NCI-H2171 treated with DMSO at 0.1 percent for 48 hours (cell line): ENCODE measurements around the gene IL17B.
"Not testable (repeated sequence)": the region's sequence is repeated elsewhere in the genome, so short reads cannot be mapped to it uniquely, and the experiment has no call there.

Experiments
- DNase-seq: peaks from one replicate; lab custom pipeline; 2025; lab: John Stamatoyannopoulos, UW

Gene IL17B

DNA sequence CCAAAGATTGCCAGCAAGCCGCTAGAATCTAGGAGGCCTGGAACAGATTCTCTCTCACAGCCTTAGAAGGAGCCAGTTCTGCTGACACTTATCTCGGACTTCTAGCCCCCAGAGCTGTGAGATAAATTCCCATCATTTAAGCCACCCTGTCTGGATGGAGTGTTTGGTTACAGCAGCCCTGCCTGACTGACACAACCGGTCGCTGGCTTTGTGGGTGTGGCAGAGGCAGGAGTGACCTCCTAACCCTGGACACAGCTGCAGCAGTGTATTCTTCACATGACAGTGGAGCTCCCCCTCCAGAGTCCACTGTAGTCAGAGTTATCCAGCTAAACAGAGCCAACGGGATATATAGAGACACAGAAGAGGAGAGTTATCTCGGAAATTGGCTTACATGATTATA lies 21.2 kb upstream of the IL17B start:
- no peak for DNase-seq

GRCh38 chr5:149399775-149400174 lies 20.7 kb upstream of the IL17B start:
- no peak for DNase-seq

DNA sequence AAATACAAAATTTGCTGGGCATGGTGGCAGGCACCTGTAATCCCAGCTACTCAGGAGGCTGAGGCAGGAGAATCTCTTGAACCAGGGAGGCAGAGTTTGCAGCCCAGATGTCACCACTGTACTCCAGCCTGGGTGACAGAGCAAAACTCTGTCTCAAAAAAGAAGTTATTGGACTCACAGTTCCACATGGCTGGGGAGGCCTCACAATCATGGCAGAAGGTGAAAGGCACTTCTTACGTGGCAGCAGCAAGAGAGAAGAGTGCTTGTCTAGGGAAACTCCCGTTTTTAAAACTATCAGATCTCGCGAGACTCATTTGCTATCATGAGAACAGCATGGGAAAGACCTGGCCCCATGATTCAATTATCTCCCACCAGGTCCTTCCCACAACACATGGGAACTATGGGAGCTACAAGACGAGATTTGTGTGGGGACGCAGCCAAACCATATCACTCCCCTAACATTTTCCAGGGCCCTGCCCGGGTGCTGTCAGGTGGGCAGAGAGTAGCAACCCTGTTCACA lies 19.7 kb upstream of the IL17B start:
- not testable (repeated sequence) for DNase-seq

DNA sequence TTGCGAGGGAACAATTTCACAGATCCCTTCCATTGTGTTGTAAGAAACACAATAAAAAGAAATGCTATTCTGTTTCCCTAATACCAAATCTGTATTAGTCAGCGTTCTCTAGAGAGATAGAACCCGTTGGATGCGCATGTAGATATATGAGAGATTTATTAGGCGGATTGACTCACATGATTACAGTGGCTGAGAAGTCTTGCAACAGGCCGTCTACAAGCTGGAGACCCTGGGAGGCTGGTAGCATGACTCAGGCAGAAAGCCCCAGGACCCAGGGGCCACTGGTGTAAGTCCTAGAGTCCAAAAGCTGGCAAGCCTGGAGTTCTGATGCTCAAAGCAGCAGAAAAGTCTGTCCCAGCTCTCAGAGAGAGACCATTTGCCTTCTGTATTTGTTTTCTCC lies 18.4 kb upstream of the IL17B start:
- DNase-seq: no peak

DNA sequence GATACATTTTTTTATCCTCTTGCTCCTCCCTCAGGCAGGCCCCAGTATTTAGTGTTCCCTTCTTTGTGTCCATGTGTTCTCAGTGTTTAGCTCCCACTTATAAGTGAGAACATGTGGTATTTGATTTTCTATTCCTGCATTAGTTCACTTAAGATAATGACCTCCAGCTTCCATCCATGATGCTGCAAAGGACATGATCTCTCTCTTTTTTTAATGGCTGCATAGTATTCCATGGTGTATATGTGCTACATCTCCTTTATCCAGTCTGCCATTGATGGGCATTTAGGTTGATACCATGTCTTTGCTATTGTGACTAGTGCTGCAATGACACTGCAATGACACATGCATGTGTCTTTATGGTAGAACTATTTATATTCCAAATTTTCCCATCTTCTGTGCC lies 15.9 kb upstream of the IL17B start:
- DNase-seq: not testable (repeated sequence)

DNA sequence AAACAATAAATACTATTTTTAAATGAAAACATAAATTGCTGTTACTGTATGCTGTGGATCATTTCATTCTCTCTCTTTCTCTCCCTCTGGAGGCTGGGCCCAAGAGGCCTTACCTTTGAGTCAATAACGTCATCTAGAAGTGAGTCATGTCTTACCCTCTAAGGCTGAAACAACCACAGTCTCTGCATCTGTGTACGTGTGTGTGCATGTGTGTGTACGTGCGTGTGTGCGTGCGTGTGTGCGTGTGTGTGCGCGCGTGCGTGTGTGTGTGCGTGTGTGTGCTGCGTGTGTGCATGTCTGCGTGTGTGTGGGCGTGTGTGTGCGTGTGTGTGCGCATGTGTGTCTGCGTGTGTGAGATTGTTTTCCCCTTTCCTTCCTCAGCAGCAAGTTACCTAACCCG lies 13.6 kb upstream of the IL17B start:
- no peak for DNase-seq

DNA sequence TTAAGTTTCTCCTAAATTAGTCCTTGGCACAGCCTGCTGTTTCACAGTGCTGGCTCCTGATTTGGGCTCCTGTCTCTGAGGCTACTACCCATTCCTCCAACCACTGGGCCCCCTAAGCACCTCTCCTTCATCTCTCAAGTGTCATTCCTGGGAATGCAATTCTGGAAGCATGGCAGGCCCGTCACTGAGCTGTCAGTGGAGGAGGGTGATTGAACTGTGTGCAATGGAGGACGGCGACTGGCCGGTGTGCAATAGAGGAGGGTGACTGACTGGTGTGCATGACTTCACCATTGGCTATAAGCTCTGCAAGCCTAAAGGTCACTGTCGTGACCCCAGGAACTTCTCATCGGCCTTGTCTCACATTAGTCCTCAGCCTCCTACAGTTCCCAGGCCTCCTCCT lies 12.4 kb upstream of the IL17B start:
- DNase-seq: no peak

DNA sequence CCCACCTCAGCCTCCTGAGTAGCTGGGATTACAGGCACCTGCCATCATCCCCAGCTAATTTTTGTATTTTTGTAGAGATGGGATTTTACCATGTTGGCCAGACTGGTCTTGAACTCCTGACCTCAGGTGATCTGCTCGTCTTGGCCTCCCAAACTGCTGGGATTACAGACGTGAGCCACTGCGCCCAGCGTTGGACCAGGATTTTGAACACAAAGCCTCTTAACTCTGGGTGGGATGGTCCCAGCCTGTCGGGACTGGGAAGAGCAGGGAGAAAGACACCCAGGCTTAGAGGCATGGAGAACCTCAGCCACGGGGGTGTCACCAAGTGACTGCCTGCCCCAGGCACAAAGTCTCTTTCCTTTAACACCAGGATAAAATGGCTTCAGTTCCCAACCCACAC lies 12.0 kb upstream of the IL17B start:
- not testable (repeated sequence) for DNase-seq

GRCh38 chr5:149389552-149390495 lies 10.7 kb upstream of the IL17B start:
- DNase-seq: no peak

DNA sequence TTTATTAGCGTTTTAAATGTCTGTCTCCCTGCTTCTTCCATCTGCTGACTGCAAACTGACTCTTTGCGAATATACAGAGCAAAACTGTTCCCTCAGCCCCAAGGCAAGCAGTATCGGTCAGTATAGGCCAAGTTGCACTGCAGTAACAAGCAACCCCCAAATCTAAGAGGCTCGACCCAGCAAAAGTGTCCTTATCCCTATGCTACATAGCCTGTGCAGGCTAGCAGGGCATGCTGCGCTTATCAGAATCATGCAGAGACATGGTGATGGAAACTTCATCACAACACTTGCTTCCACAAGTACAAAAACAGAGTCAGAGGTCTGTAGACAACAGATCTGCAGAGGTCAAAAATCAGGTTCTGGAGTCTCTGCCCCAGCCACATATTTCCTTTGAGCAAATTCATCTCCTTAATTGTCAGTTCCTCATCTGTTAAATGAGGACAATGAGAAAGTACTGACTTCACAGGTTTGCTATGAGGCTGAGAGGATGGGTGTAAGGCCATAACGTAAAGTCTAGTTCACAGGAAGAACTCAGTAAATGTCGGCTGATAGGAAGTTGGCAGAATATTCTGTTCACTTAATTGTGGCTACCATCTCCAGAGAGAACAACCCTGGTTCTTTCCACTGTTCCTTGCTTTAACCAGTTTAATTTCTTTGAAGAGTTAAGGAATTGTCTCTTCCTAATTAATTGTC lies 9.6 kb upstream of the IL17B start:
- DNase-seq: no peak

DNA sequence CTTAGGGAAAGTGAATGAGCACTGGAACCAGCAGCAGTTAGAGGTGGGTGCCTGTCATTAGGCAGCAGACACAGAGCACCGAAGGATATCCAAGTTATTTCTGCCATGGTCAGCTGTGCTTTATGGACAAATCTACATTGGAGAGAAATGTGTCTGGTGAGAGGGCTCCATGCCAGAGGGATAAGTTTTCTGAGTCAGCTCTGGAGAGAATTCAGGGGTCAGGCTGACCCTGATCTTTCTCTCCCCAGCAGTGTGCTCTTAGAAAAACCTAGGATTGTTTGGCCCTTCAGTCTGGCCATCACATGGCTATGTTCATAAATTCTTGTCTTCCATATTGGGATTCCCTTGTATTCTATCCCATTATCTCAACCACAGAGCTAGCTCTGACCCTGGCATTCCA lies 8.9 kb upstream of the IL17B start:
- no peak for DNase-seq

DNA sequence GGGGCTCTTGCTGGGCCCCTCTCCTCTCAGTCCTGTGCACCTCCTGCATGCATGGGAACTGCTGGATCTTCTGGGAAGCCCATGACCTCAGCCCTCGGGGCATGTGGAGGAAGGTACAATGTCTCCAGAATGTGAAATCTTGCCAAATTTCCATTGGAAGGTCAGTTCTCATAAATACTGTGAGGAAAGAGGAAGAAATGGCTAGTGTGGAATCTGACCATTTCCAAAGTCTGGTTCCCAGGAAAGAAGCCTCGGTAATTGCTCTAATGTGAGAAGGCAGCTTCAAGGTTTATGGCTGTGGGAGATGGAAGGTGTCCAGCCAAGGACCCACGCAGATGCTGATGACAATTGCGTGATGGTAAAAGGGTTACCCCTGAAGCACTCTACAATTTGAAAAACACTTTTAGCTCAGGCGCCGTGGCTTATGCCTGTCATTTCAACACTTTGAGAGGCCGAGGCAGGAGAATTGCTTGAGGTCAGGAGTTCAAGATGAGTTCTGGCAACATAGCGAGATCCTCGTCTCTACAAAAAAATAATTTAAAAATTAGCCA lies 8.1 kb upstream of the IL17B start:
- DNase-seq: no peak

DNA sequence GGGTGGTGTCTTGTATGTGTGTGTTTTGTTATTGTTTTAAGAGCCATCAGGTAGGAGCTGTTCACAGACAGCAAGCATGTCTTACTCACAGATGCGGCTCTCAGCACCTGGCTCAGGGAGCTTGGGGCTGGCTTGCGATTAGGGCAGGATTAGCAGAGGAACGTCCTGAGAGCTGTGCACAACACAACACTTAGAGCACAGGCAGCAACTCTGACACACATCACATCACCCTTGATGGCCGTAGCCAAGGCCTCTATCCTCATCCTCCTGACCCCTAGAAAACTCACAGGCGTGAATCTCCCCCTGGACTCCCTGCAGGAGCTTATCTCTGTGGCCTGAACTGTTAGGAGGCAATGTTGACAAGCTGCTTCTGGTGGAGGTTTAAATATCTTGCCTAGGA lies 7.1 kb upstream of the IL17B start:
- DNase-seq: no peak

DNA sequence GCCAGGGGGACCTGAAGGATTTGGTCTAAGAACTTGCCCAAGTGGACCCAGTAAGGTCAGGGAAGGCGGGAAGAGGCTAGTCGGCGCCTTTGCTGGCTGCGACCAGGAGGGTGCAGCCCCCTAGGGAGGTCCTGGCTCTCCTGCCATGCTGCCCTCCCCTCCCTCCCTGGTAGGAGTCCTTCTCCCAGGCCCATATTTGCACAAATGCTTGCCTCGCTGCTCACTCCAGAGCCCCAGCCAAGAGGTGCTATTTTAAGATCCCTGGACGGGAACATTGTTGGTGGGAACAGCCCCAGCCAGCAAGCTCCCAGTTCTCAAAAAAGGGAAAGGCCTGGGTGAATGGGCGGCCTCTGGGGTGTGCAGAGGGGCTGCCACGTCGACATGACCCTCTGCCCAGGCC lies 4.3 kb upstream of the IL17B start:
- DNase-seq: no peak

DNA sequence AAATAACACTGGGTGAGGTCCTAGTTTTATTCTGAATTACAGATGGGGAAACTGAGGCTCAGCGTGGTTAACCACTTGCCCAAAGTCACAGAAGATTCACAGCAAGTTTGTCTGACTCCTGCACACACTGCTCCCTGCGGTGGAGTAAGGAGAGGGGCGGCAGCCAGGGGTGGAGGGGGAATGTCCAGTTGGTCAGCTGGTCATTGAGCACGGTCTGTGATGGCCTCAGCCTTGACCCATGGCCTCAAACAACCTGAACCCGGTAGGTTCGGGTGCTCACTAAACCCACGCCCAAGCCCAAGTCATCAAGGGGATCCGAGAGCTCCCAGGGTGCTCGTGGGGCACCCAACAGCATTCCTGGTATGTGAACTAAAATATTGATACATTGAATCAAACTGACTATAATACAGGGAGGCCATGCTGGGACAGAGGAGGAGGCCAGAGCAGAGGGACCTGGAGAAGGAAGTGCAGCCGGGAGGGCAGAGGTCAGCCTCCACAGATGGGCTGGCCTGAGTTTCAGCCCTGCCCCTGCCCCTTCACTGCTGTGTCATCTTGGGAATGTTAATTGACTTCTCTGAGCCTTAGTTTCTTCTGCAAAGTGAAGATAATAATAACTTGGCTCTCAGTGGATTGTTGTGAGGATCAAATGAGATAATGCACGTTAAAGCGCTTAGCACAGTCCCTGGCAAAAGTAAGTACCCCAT lies 3.6 kb upstream of the IL17B start:
- no peak for DNase-seq

- DNase-seq: peak; percentile 31
Measured at GRCh38 chr5:149381986-149382338, 2.9 kb upstream of the IL17B start.

GRCh38 chr5:149381261-149381985 lies 2.3 kb upstream of the IL17B start:
- no peak for DNase-seq

GRCh38 chr5:149380466-149381121 lies 1.5 kb upstream of the IL17B start:
- DNase-seq: no peak

DNA sequence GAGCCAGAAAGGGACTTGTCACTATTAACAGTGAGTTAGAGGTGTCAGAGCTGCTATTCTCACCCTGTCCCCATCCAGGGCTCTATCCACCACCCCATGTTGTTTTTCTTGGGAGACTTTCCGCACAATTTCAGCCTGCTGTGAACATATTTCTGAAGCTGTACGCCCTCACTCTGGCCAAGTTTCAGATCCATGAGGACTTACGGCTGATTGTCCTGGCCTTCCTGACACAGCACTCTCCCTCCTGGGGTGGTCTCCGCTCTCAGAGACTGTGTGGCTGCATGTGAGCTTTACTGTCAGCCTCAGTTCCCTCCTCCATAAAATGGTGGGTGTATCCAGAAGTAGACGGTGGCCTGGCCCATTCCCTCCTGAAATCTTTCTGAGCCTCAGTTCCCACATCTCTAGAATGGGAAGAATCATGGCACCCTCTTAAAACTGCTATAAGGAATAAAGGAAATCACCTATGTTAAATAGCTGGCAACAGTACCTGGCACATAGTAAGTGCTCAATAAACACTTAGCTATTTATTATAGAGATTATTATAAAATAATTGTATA lies 804 bp upstream of the IL17B start:
- DNase-seq: no peak

DNA sequence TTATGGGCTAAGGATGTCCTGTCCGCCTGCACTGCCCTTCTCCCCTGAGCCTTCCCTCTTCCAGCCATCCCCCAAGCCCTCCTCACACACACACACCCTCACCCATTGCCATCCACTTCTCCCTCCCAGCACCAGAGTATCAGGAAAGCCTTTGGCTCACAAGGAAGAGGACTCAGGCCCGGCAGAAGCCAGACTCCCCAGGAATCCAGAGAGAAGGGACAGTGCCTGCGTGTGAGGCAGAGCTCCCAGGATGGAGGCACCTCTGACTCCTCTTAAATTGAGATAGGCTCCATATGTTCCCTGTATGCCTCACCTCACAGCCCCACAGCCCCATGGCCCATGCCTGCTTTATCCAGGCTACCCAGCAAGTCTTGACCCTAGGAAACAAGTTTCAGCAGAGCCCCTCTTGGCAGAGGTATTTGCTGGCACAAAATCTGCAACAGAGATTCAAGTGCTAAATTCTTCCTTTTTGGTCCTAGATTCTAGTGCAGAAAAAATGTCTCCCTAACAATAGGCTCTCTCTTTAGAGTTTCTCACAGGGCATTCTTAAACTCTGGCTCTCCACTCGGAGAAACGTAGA lies 761 bp downstream of the IL17B start:
- no peak for DNase-seq
